ENCODE results near the gene TOX2.

The TOX2 gene

DNA sequence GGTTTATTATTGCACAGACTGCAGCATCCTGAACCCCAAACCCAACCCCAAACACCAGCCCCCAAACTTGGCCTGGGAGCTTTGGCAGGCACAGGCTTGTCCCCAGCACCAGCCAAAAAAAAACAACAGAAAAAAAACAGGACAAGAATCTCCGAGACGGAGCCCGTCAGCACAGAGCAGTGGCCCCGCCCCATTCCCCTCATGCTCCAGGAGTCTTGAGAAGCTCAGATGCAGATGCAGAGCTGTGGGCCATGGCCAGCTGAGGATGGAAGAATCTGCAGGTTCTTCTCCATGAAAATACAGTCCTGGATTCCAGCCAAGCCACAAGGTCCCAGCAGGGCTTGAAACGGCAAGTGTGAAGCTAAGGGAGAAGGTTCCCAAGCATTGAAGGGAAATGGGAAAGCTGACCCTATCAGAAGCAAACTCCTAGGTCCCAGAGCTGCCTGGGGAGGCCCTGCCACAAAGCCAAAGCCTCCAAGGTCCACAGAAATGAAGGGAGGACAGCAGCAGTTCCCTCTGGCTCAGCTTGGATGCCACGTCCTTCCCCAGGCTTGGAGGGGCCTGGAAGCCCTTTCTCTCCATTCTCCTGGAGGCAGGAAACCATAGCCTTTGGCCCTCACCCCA is 197.2 kb downstream of the TOX2 start:
- TF ChIP-seq CTCF (conservative IDR thresholded peaks at IDR 0.05) = no peak
- H3K27ac ChIP-seq = no peak overlapping the region

DNA sequence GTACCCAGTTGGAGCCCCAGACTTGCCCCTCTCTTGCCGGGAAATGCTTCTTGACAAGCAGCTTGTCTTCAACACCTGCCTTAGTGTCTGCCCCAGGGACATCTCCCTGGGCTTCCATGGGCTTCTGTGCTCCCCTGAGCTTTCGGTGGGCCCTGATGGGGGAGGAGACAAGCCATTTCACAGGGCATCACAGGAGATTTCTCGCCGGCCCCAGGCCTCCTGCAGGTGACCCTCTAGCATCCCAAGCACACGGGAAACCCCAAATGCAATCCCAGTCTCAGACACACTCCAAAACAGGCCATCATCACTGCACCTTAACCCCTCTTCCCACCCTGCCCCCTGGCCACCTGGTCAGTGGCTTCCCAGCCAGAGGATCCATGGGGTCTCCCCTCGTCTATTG is 197.8 kb downstream of the TOX2 start:
- no peak overlapping the region for H3K27ac ChIP-seq
- no peak for TF ChIP-seq CTCF (conservative IDR thresholded peaks at IDR 0.05)

- no peak overlapping the region for H3K27ac ChIP-seq
- no peak for TF ChIP-seq CTCF (conservative IDR thresholded peaks at IDR 0.05)
These were observed 198.4 kb downstream of the TOX2 start for GRCh38 chr20:44112889-44113617.

DNA sequence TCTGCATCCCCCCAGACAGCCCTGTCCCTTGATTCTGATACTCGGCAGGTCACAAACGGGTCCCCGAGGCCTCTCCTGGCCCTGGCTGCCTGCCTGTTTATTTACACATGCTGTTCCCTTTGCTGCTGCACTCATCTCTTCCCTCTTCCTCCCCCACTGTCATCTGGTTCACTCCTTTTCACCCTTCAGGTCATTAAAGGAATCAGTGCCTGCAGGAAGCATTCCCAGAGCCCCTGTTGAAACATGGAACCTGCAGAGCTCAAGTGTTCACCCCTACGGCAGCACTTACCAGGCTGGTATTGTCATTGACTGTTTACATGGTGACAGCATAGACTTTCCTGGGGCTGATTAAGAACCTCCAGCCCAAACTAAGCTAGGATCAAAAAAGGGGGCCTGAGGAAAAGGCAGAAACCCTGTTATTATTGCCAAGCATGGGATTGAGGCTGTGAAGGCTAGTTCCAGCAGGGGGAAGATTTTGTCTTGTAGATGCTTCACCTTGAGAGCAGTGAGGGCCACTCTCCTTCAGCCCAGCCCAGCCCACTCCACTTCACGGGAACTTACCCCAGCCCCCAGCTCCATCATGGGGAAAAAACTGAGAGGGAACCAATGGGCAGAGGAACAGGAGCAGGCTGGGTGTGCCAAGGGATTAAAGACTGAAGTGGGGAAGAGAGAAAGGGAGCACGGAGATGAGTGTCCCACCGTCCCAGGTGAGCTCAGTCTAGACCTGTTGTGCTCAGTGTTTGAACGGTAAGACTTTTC is 199.1 kb downstream of the TOX2 start:
- H3K27ac ChIP-seq = no peak overlapping the region
- TF ChIP-seq CTCF (conservative IDR thresholded peaks at IDR 0.05) = no peak

DNA sequence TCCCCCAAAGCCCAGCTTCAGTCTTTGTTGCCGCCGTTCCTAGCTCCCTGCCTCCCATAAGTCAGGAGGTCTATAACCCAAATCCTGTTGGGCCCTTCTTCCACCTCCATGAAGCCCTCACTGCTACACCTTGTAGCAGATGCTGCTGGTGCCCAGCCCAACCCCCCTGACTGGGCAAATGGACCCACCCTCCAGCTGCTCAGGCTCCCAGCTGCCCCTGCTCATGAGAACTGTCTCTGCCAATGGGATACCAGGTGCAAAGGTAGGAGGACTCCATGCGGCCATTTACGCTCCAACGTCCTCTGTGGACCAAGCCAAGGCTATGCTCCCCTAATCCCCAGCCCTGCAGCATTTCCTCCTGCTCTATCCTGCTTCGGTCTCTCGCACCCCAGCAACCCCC is 200.5 kb downstream of the TOX2 start:
- no peak for TF ChIP-seq CTCF (conservative IDR thresholded peaks at IDR 0.05)
- H3K27ac ChIP-seq = no peak overlapping the region

GRCh38 chr20:44115762-44116644 is 201.4 kb downstream of the TOX2 start:
- no peak for TF ChIP-seq CTCF (conservative IDR thresholded peaks at IDR 0.05)
- no peak overlapping the region for H3K27ac ChIP-seq

Measured in VCaP (cell line).